ENCODE measurements around the gene TMEM190. TPM values are rescaled to one million over a fixed set of nuclear protein-coding genes. Genes with fewer than 3 reads are reported as not detected.

The TMEM190 gene
- total RNA-seq, 1 donor from 2014 or later = 2.5 TPM

DNA sequence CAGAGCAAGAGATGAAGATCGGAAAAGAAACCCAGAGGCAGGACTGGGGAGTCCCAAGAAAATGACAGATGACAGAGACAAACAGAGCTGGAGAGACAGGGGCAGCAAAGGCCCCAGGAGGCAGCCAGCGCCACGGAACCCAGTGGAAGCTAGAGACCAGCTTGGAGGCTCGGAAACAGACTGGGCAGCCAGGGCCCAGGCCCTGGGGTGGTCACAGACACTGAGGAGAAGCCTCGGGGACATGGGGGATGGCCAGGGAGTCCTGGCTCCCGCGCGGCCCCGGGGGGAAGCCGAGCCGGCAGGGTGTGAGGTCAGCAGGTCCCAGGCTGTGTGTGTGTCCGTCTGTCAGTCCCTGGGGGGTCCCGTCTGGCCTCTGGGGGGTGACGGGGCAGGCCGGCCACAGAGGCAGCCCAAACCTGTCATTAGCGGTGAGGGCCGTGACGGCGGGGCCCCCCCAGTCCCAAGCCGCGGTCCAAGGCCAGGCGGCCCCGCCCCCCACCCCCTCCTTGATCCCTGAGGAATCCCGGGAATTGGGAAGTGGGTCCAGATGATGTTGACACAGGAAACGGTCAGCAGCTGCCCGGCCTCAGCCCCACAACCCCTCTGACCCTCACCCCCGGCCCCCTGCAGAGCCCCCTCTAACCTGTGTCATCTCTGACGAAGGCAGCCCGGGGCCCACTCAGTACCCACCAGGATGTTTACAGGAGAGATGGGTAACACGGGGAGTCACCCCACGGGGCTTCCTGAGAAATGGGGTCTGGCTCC lies 2.5 kb upstream of the TMEM190 start:
- peak overlapping the region; percentile 73 for H2AFZ ChIP-seq (ENCODE audit: low read depth, low read length)
- no peak for FAIRE-seq
- H3K27me3 Mint-ChIP-seq (ENCODE audit: low read depth, unreplicated experiment) = no peaks in the 10 kb centered on the region

DNA sequence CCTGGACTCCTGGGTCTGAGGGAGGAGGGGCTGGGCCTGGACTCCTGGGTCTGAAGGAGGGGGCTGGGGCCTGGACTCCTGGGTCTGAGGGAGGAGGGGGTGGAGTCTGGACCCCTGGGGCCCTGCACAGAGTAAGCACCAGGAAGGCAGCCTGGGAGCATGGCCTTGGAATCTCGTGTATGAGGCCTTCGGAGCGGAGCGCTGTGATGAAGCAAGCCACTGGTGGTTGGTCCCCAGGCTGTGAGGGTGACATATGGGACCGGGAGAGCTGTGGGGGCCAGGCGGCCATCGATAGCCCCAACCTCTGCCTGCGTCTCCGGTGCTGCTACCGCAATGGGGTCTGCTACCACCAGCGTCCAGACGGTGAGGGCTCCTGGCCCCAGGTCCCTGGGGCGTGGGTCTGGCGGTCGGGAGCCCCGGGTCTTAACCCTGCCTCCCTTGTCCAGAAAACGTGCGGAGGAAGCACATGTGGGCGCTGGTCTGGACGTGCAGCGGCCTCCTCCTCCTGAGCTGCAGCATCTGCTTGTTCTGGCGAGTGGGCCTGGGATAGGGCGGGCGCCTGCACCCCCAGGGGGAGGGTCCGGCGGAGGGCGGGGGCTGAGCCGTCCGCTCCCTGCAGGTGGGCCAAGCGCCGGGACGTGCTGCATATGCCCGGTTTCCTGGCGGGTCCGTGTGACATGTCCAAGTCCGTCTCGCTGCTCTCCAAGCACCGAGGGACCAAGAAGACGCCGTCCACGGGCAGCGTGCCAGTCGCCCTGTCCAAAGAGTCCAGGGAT lies 918 bp downstream of the TMEM190 start:
- no peak overlapping the region for H3K27ac Mint-ChIP-seq (ENCODE audit: unreplicated experiment)
- H2AFZ ChIP-seq (ENCODE audit: low read depth, low read length) = no peak overlapping the region
- no peaks in the 10 kb centered on the region for H3K27me3 ChIP-seq (ENCODE audit: insufficient read depth, low read length)
- peaks cover 2% of the 10 kb centered on the region for H3K9me3 Mint-ChIP-seq (ENCODE audit: unreplicated experiment)
- peaks cover 33% of the 10 kb centered on the region for H3K4me1 ChIP-seq (ENCODE audit: insufficient read depth, low read length)
- TF ChIP-seq, protein P1, sequence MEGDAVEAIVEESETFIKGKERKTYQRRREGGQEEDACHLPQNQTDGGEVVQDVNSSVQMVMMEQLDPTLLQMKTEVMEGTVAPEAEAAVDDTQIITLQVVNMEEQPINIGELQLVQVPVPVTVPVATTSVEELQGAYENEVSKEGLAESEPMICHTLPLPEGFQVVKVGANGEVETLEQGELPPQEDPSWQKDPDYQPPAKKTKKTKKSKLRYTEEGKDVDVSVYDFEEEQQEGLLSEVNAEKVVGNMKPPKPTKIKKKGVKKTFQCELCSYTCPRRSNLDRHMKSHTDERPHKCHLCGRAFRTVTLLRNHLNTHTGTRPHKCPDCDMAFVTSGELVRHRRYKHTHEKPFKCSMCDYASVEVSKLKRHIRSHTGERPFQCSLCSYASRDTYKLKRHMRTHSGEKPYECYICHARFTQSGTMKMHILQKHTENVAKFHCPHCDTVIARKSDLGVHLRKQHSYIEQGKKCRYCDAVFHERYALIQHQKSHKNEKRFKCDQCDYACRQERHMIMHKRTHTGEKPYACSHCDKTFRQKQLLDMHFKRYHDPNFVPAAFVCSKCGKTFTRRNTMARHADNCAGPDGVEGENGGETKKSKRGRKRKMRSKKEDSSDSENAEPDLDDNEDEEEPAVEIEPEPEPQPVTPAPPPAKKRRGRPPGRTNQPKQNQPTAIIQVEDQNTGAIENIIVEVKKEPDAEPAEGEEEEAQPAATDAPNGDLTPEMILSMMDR (IDR thresholded peaks at IDR 0.05; ENCODE audit: insufficient read depth, low read depth, low read length) = no peak
- TF ChIP-seq EZH2 (IDR thresholded peaks at IDR 0.05; ENCODE audit: insufficient read depth, low read length) = no peak
- FAIRE-seq (no peak), DNase-seq (ENCODE audit: low read depth) (no peak)
- H3K9ac ChIP-seq (ENCODE audit: low read length) = no peak overlapping the region
- no peaks in the 10 kb centered on the region for H3K79me2 ChIP-seq (ENCODE audit: insufficient read depth, low read length)
- H3K36me3 ChIP-seq (ENCODE audit: insufficient read depth, low read length) = no peaks in the 10 kb centered on the region
- H3K4me3 Mint-ChIP-seq (ENCODE audit: unreplicated experiment) = no peak overlapping the region
- H3K4me3 ChIP-seq (ENCODE audit: insufficient read depth, low read depth, low read length) = no peak overlapping the region
- H3K4me2 ChIP-seq (ENCODE audit: low read length) = no peak overlapping the region
- H3K27me3 Mint-ChIP-seq (ENCODE audit: low read depth, unreplicated experiment) = peaks cover 2% of the 10 kb centered on the region
- no peak overlapping the region for H3K27ac ChIP-seq (ENCODE audit: low read depth, low read length)
- H4K20me1 ChIP-seq (ENCODE audit: insufficient read depth, low read length) = no peaks in the 10 kb centered on the region
- peaks cover 6% of the 10 kb centered on the region for H3K36me3 Mint-ChIP-seq (ENCODE audit: low read depth, unreplicated experiment)
- H3K4me1 Mint-ChIP-seq (ENCODE audit: low read depth, unreplicated experiment) = peaks cover 17% of the 10 kb centered on the region
- H3K9me3 ChIP-seq (ENCODE audit: insufficient read depth, low read depth, low read length) = no peaks in the 10 kb centered on the region

More for the DNA sequence above, 2.5 kb upstream of the TMEM190 start:
- peak overlapping the region; percentile 93 for H3K27ac Mint-ChIP-seq (ENCODE audit: unreplicated experiment)
- Histone ChIP-seq H3K4me2 (ENCODE audit: low read length) (peak overlapping the region; percentile 70), H3K9ac (ENCODE audit: low read length) (peak overlapping the region; percentile 73), H3K27me3 (ENCODE audit: insufficient read depth, low read length) (no peaks in the 10 kb centered on the region), H3K4me3 (ENCODE audit: insufficient read depth, low read depth, low read length) (peak overlapping the region; percentile 10), H3K9me3 (ENCODE audit: insufficient read depth, low read depth, low read length) (no peaks in the 10 kb centered on the region), H3K36me3 (ENCODE audit: insufficient read depth, low read length) (no peaks in the 10 kb centered on the region), H4K20me1 (ENCODE audit: insufficient read depth, low read length) (no peaks in the 10 kb centered on the region), H3K79me2 (ENCODE audit: insufficient read depth, low read length) (peaks cover 8% of the 10 kb centered on the region), H3K27ac (ENCODE audit: low read depth, low read length) (peak overlapping the region; percentile 82), H3K4me1 (ENCODE audit: insufficient read depth, low read length) (peaks cover 49% of the 10 kb centered on the region)
- peak overlapping the region; percentile 64 for H3K4me3 Mint-ChIP-seq (ENCODE audit: unreplicated experiment)
- DNase-seq (ENCODE audit: low read depth) = no peak
- TF ChIP-seq EZH2 (IDR thresholded peaks at IDR 0.05; ENCODE audit: insufficient read depth, low read length) = no peak
- TF ChIP-seq, protein P1 (IDR thresholded peaks at IDR 0.05; ENCODE audit: insufficient read depth, low read depth, low read length) = no peak
- no peaks in the 10 kb centered on the region for H3K9me3 Mint-ChIP-seq (ENCODE audit: unreplicated experiment)
- peaks cover 26% of the 10 kb centered on the region for H3K4me1 Mint-ChIP-seq (ENCODE audit: low read depth, unreplicated experiment)
- H3K36me3 Mint-ChIP-seq (ENCODE audit: low read depth, unreplicated experiment) = no peaks in the 10 kb centered on the region

All from astrocyte (in vitro differentiated cells and primary cell).